ENCODE results near the gene LRMDA. TPM values are rescaled to one million over a fixed set of nuclear protein-coding genes. Genes with fewer than 3 reads are reported as not detected.

The LRMDA gene
- total RNA-seq, 2 experiments from 2014 or later: not detected

- H3K27ac ChIP-seq (ENCODE audit: low read depth, low read length, poor library complexity, severe bottlenecking): no peak overlapping the region
- intact Hi-C loops (cut with micrococcal nuclease; ENCODE audit: unreplicated experiment): no loop called here
- H3K4me2 ChIP-seq (ENCODE audit: low read length): no peak overlapping the region
- no peak for DNase-seq (ENCODE audit: low spot score)
- no peak overlapping the region for H3K4me3 ChIP-seq (ENCODE audit: low read depth, low read length, poor library complexity, severe bottlenecking)
- no peaks in the 10 kb centered on the region for H3K79me2 ChIP-seq (ENCODE audit: insufficient read depth, low read depth, low read length)
- no peaks in the 10 kb centered on the region for H3K4me1 ChIP-seq (ENCODE audit: insufficient read depth, low read length, poor library complexity, severe bottlenecking)
- H3K36me3 ChIP-seq (ENCODE audit: insufficient read depth, low read length): no peaks in the 10 kb centered on the region
- no peak overlapping the region for H2AFZ ChIP-seq (ENCODE audit: low read length)
- ChIA-PET POLR2A (no interaction called here), CTCF (ENCODE audit: unreplicated experiment) (no interaction called here)
- no peaks in the 10 kb centered on the region for H3K9me3 ChIP-seq (ENCODE audit: low read length)
- H4K20me1 ChIP-seq (ENCODE audit: insufficient read depth, low read length): no peaks in the 10 kb centered on the region
- BruUV-seq (replicated peaks): no TSS peak
- no peaks in the 10 kb centered on the region for H3K9me2 ChIP-seq (ENCODE audit: insufficient read depth, low read length)
- TF ChIP-seq CTCF (conservative IDR thresholded peaks at IDR 0.05; ENCODE audit: low read length): no peak
- no peak for TF ChIP-seq EZH2phosphoT487 (IDR thresholded peaks at IDR 0.05; ENCODE audit: borderline replicate concordance, low read depth, low read length)
Observed at GRCh38 chr10:75880031-75880775, 448.8 kb downstream of the LRMDA start.

DNA sequence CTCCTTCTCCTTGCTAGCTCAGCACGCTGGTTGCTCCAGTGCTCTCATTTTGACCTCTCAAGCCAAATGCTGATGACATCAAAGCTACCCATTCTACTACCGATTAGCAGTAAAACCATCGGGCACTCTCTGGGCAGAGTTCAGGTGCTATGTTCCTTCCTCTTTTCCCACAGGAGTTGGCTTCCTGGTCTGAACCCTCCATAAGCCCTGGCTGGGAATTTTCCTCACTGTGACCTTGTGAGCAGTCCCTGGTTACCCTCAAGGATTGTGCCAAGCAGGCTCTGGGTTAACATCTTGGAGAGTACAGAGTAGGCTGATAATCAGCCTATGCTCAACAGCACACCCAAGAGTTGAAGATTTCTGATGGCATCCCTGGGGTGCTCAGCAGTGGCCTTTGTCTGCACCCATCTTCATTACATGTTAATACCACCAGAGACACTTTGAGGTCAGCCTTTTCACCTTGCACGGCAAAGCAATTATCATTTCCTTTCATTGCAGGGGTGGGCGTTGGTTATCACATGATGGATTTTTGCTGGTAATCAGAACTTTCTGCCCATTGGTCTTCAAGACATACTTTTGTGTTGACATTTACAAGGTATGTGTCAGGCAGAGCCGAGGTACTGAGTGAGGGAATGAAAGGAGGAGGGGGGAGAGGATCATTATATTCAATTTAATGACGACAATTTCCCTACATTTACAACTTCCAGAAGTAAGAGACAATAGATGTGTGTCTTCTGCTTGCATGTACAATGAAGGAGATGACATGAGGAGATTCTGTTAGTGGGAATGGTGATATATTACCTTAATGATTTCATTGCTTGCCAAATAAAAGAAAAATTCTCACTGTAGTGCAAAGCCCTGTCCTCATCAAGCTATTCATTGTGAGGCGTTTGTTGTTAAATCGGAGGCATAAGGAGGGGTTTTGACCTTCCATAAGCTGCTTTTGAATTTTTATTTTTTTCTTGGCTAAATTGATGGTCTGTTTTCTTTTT, 452.0 kb downstream of the LRMDA start:
- intact Hi-C loops (cut with micrococcal nuclease; ENCODE audit: unreplicated experiment): no loop called here
- Histone ChIP-seq H3K79me2 (ENCODE audit: insufficient read depth, low read depth, low read length) (no peaks in the 10 kb centered on the region), H3K9me3 (ENCODE audit: low read length) (no peaks in the 10 kb centered on the region), H3K4me3 (ENCODE audit: low read depth, low read length, poor library complexity, severe bottlenecking) (no peak overlapping the region), H3K4me1 (ENCODE audit: insufficient read depth, low read length, poor library complexity, severe bottlenecking) (no peaks in the 10 kb centered on the region), H3K4me2 (ENCODE audit: low read length) (no peak overlapping the region), H3K36me3 (ENCODE audit: insufficient read depth, low read length) (no peaks in the 10 kb centered on the region), H3K9me2 (ENCODE audit: insufficient read depth, low read length) (no peaks in the 10 kb centered on the region), H2AFZ (ENCODE audit: low read length) (no peak overlapping the region), H3K27ac (ENCODE audit: low read depth, low read length, poor library complexity, severe bottlenecking) (no peak overlapping the region), H4K20me1 (ENCODE audit: insufficient read depth, low read length) (no peaks in the 10 kb centered on the region)
- ChIA-PET POLR2A (interaction anchor here (0.6 kb wide), 2 partner anchors 140 to 152 kb away, joined by 3 to 5 read pairs; no protein-coding TSS in a partner anchor), CTCF (ENCODE audit: unreplicated experiment) (no interaction called here)
- DNase-seq (ENCODE audit: low spot score): no peak
- no TSS peak for BruUV-seq (replicated peaks)
- no peak for TF ChIP-seq CTCF (conservative IDR thresholded peaks at IDR 0.05; ENCODE audit: low read length)
- no peak for TF ChIP-seq EZH2phosphoT487 (IDR thresholded peaks at IDR 0.05; ENCODE audit: borderline replicate concordance, low read depth, low read length)

All from OCI-LY7 (cell line).